Epithelial cell of proximal tubule (primary cell): ENCODE results near the gene ARHGAP20. TPM values are rescaled to one million over a fixed set of nuclear protein-coding genes. Genes with fewer than 3 reads are reported as not detected.

Source experiments
- DNase-seq: peaks from one replicate; pipeline ENCODE4 v3.0.0-alpha.2; 2011; ENCODE audit warnings: low read depth
- H3K4me3 ChIP-seq: 2 replicates; pipeline ENCODE4 v1.5.1; 2011; ENCODE audit warnings: low read depth, mild to moderate bottlenecking, low read length
- CTCF ChIP-seq: conservative IDR thresholded peaks from 2 replicates; pipeline ENCODE4 v1.5.1; 2012; ENCODE audit warnings: low read depth, mild to moderate bottlenecking, low read length
- total RNA-seq: library from RNA; depleted of rRNA; stranded (reverse); fragments of >200 nt; gene quantifications from 2 replicates; pipeline ENCODE4 v1.2.3, GENCODE V29; 2015

ARHGAP20 gene
- total RNA-seq, 1 donor from 2014 or later: 0.12 TPM

GRCh38 chr11:110598725-110599124, 113.5 kb downstream of the ARHGAP20 start:
- TF ChIP-seq CTCF: no peak
- DNase-seq: no peak

GRCh38 chr11:110587972-110588371, 124.3 kb downstream of the ARHGAP20 start:
- no peak for TF ChIP-seq CTCF
- no peak overlapping the region for H3K4me3 ChIP-seq
- no peak for DNase-seq

More at GRCh38 chr11:110598725-110599124, 113.5 kb downstream of the ARHGAP20 start:
- no peak overlapping the region for H3K4me3 ChIP-seq

GRCh38 chr11:110587129-110587528, 125.1 kb downstream of the ARHGAP20 start:
- no peak for TF ChIP-seq CTCF
- no peak for DNase-seq
- H3K4me3 ChIP-seq: no peak overlapping the region

- DNase-seq: no peak
- H3K4me3 ChIP-seq: no peak overlapping the region
- TF ChIP-seq CTCF: no peak
Measured at GRCh38 chr11:110584150-110584549, 128.1 kb downstream of the ARHGAP20 start.

- no peak overlapping the region for H3K4me3 ChIP-seq
- no peak for DNase-seq
- TF ChIP-seq CTCF: no peak
Measured at GRCh38 chr11:110582728-110583432, 129.4 kb downstream of the ARHGAP20 start.

GRCh38 chr11:110580571-110580970, 131.7 kb downstream of the ARHGAP20 start:
- no peak for DNase-seq
- H3K4me3 ChIP-seq: no peak overlapping the region
- TF ChIP-seq CTCF: no peak

GRCh38 chr11:110573411-110573810, 138.8 kb downstream of the ARHGAP20 start:
- H3K4me3 ChIP-seq: no peak overlapping the region
- TF ChIP-seq CTCF: no peak
- DNase-seq: no peak
